ENCODE results near the gene TAS2R39. TPM values are rescaled to one million over a fixed set of nuclear protein-coding genes. Genes with fewer than 3 reads are reported as not detected.

Gene TAS2R39
- total RNA-seq, 1 donor from 2014 or later = not detected

- Mint-ChIP-seq H3K9me3 (peaks cover 4% of the 10 kb centered on the region), H3K4me3 (no peak overlapping the region), H3K27me3 (peaks cover 2% of the 10 kb centered on the region), H3K27ac (peak overlapping the region; percentile 42), H3K36me3 (ENCODE audit: low read depth) (peaks cover 4% of the 10 kb centered on the region), H3K4me1 (peaks cover 43% of the 10 kb centered on the region)
- DNase-seq = no peak
- ChIA-PET CTCF (no interaction called here), POLR2A (interaction anchor here (0.6 to 1.3 kb wide), 4 partner anchors 9 to 164 kb away, joined by 3 to 4 read pairs (median 3); no protein-coding TSS in a partner anchor)
- intact Hi-C loops (cut with micrococcal nuclease) = no loop called here
- TF ChIP-seq CTCF (IDR thresholded peaks at IDR 0.05) = no peak
- ATAC-seq (ENCODE audit: low read depth) = peak; percentile 91
These were observed 1.9 kb upstream of the TAS2R39 start for GRCh38 chr7:143181349-143181748.

- no peak for TF ChIP-seq CTCF (IDR thresholded peaks at IDR 0.05)
- ChIA-PET CTCF (no interaction called here), POLR2A (no interaction called here)
- H3K4me3 Mint-ChIP-seq = no peak overlapping the region
- no peaks in the 10 kb centered on the region for H3K36me3 Mint-ChIP-seq (ENCODE audit: low read depth)
- H3K4me1 Mint-ChIP-seq = peaks cover 37% of the 10 kb centered on the region
- peaks cover 2% of the 10 kb centered on the region for H3K27me3 Mint-ChIP-seq
- ATAC-seq (ENCODE audit: low read depth) = no peak
- H3K27ac Mint-ChIP-seq = no peak overlapping the region
- intact Hi-C loops (cut with micrococcal nuclease) = no loop called here
- H3K9me3 Mint-ChIP-seq = no peaks in the 10 kb centered on the region
- DNase-seq = no peak
These were observed 2.3 kb downstream of the TAS2R39 start for GRCh38 chr7:143185551-143185950.

- Mint-ChIP-seq H3K36me3 (ENCODE audit: low read depth) (no peaks in the 10 kb centered on the region), H3K27me3 (peaks cover 2% of the 10 kb centered on the region), H3K4me1 (peaks cover 7% of the 10 kb centered on the region), H3K4me3 (no peak overlapping the region), H3K9me3 (no peaks in the 10 kb centered on the region), H3K27ac (no peak overlapping the region)
- TF ChIP-seq CTCF (IDR thresholded peaks at IDR 0.05) = no peak
- no peak for DNase-seq
- intact Hi-C loops (cut with micrococcal nuclease) = loop anchor here (1.0 kb wide), 1 partner anchor 24 kb away; no protein-coding TSS in a partner anchor
- CTCF ChIA-PET = interaction anchor here (1.7 kb wide), 1 partner anchor 26 kb away, joined by 6 read pairs; no protein-coding TSS in a partner anchor
- POLR2A ChIA-PET = no interaction called here
- ATAC-seq (ENCODE audit: low read depth) = no peak
These were observed 5.8 kb downstream of the TAS2R39 start for GRCh38 chr7:143188994-143189393.

- POLR2A ChIA-PET = no interaction called here
- ATAC-seq (ENCODE audit: low read depth) (no peak), DNase-seq (no peak)
- peaks cover under 1% of the 10 kb centered on the region for H3K4me1 Mint-ChIP-seq
- H3K27ac Mint-ChIP-seq = no peak overlapping the region
- CTCF ChIA-PET = no interaction called here
- no peaks in the 10 kb centered on the region for H3K36me3 Mint-ChIP-seq (ENCODE audit: low read depth)
- peaks cover 3% of the 10 kb centered on the region for H3K9me3 Mint-ChIP-seq
- no peak for TF ChIP-seq CTCF (IDR thresholded peaks at IDR 0.05)
- no peak overlapping the region for H3K4me3 Mint-ChIP-seq
- no peaks in the 10 kb centered on the region for H3K27me3 Mint-ChIP-seq
- intact Hi-C loops (cut with micrococcal nuclease) = no loop called here
These were observed 10.7 kb downstream of the TAS2R39 start for GRCh38 chr7:143193880-143194279.

- intact Hi-C loops (cut with micrococcal nuclease) = no loop called here
These were observed 15.8 kb downstream of the TAS2R39 start for GRCh38 chr7:143199040-143199439.

More at GRCh38 chr7:143199040-143199439, 15.8 kb downstream of the TAS2R39 start:
- CTCF ChIA-PET = no interaction called here
- H3K27ac Mint-ChIP-seq = peak overlapping the region; percentile 54
- TF ChIP-seq CTCF (IDR thresholded peaks at IDR 0.05) = no peak
- peak; percentile 68 for ATAC-seq (ENCODE audit: low read depth)
- DNase-seq = no peak
- no peak overlapping the region for H3K4me3 Mint-ChIP-seq
- H3K4me1 Mint-ChIP-seq = peaks cover 10% of the 10 kb centered on the region
- H3K27me3 Mint-ChIP-seq = no peaks in the 10 kb centered on the region
- no peaks in the 10 kb centered on the region for H3K36me3 Mint-ChIP-seq (ENCODE audit: low read depth)
- peaks cover 3% of the 10 kb centered on the region for H3K9me3 Mint-ChIP-seq
- POLR2A ChIA-PET = interaction anchor here (1.0 kb wide), 1 partner anchor 18 kb away, joined by 3 read pairs; no protein-coding TSS in a partner anchor
